Measurements from ENCODE around the gene LRRN2.
"Not testable (repeated sequence)": the region's sequence is repeated elsewhere in the genome, so short reads cannot be mapped to it uniquely, and the experiment has no call there.

Gene LRRN2

DNA sequence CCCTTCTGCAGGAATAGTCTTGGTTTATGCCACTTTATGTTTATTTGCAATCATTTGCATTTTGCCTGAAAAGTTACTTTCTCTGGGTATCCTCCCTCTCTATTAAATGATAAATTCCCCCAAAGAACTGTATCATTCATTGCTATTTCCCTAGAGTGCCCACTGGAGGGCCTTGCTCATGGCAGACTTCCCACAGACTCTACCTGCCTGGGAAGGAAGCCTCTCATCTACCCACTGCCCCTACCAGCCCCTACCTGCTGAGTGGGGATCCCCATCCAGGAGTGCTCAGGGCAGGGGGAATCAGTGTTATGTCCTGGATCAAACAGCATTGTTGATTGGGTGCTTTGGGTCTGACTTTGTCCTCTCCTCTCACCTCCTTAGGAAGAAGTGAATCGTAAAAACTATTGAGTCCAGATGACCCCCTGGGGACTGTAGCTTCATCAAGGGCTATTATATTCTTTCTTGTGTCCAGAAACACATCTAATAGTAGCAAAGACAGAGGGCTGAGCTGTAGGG lies 6.8 kb upstream of the LRRN2 start:
- DNase-seq (ENCODE audit: low read depth) = no peak

DNA sequence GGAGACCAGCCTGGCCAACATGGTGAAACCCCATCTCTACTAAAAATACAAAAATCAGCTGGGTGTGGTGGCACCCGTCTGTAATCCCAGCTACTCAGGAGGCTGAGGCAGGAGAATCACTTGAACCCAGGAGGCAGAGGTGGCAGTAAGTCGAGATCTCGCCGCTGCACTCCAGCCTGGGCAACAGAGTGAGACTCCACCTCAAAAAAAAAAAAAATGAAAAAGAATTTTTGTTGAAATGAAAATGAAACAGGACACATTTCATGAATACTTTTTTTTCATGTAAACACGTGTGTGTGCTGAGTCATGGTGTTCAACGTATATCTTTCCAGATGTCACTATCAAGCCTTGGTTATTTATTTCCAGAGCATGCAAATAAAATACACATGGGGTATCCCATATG lies 5.8 kb upstream of the LRRN2 start:
- DNase-seq (ENCODE audit: low read depth) = not testable (repeated sequence)

DNA sequence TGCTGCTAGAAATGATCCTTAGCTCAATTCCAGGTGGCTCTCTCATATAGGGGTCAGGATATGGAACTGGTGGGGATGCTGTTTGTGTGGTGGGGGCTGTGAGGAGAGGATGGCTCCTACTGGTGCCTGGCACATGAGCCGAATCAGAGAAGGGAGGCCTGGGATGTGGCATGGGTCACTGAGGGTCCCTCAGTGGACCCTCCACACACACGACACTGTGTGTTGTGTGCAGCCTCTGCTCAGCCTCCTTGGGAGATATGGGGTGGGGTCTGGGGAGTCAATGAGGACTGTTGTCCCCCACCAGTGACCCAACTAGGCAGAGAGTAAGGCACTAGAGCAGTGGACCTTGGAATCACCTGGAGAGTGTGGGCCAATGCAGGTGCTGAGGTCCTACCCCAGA lies 3.2 kb upstream of the LRRN2 start:
- DNase-seq (ENCODE audit: low read depth) = no peak

DNA sequence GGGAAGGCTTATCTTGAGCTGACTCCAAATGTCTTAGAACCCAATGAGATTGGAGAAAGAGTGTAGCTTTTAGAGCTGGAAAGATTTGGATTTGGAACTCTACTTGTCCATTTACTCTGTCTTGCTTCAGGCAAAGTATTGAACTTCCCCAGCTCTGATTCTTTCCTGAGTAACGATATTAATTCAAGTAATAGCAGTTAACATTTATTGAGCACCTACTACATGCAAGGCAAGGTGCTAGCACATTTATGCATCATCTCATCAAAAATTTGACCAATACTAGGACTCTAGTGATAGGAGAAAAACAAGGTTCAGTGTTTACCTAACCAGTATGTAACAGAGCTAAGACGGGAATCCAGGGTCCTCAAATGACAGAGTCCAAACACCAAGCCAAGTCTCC lies 2.5 kb upstream of the LRRN2 start:
- DNase-seq (ENCODE audit: low read depth) = no peak

DNA sequence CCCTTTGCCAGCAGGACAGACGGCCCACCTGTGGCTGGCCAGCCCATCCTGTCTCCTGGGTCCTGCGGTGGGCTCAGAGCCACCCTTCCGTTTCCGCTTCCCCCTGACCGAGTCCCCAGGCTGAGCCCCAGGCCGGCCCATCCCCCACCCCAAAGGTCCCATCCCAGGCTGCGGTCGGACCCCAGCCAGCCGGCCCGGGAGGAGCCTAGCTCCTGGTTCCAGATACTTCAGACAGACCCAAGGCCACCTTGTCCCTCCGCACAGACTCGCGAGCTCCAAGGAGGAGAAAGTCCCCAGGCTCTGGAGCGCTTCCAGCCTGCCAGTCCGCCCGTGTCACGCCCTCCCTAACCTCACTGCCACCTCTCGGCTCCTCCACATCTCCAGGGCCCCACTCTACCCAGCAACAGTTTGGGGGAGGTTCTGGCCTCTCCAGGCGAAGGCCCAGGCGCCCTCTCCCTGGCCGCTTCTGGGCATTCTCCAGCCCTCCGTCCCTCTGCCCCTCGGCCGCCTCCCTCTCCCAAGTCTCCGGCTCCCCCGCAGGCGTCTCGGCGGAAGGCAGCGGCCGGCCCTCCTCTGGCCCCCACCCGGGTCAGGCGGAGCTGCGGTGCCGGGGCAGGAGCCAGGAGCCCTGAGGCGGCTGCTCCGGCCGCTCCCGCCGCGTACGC lies 835 bp downstream of the LRRN2 start:
- DNase-seq (ENCODE audit: low read depth) = no peak

DNA sequence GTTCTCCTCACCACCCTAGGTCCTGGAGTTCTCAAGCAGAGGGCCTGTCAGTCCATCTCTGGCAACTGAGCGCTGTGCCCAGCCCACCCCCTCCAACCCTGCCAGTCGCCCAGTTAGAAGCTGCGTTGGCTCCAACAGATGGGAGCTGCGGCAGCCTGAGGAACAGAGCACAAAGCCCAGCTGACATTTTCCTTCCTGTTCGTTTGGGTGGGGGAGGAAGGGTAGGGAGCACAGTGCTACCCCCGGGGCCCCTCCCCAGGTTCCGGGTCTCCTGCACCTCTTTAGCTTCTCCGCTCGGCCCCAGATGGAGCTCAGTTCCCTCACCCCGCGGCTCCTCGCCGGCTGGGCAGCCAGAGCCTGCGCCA lies 1.4 kb downstream of the LRRN2 start:
- DNase-seq (ENCODE audit: low read depth) = no peak

DNA sequence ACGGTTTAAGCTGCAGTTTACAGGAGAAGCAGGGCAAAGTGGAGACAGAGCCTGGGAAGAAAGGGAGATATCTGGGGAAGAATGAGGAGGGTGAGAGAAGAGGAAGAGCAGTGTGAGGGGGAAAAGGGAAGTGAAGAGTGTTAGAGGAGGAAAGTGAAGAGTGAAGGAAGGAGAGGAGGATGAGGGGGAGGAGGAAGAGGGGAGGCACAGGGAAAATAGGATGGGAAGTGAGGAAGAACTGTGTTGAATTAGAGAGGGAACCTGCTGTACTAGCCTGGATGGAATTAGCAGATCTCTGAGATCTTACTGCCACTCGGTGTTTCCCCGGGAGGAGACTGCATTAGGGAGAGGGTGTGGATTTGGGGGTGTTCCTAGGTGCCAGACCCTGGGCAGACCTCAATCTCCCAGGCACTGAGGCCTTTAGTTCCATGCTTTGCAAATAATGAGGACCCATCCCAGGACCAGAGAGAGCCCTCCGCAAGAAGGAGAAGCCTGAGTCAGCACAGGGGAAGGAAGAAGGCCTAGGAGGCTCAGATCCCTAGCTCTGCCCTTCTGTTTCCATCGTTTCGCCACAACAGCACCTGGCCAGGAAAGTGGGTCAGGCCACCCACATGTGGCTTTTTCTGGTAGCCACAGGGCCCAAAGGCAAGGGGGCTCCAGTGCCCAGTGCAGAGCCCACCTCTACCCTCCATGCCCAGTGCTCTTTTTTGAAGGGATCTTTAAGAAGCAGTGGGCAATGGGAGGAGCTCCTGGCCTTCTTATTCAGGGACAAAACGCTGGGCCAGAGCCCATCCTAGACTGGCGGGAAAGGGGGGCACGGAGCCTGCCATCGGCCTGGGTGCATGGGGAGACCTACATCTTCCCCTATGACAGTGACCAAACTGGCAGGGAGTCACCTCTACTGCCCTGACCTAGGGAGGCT lies 2.0 kb downstream of the LRRN2 start:
- DNase-seq (ENCODE audit: low read depth) = no peak

DNA sequence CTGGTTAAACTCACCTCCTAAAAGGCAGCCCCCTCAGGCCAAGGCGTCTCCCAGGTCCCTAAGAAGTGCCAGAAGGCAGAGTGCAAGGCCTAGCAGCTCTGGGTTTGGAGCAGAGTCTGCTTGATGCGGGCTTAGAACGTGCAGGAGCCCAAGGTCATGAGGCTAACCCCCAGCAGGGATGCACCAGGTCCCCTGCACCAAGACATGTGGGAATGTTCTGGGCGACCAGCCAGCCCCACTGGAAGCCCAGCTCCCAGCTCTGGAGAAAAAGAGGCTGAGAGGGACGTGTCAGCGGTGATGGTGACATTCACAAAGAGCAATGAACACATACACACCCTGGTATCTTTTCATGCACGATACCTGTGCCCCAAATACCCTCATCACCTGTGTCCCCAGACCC lies 5.1 kb downstream of the LRRN2 start:
- no peak for DNase-seq (ENCODE audit: low read depth)

DNA sequence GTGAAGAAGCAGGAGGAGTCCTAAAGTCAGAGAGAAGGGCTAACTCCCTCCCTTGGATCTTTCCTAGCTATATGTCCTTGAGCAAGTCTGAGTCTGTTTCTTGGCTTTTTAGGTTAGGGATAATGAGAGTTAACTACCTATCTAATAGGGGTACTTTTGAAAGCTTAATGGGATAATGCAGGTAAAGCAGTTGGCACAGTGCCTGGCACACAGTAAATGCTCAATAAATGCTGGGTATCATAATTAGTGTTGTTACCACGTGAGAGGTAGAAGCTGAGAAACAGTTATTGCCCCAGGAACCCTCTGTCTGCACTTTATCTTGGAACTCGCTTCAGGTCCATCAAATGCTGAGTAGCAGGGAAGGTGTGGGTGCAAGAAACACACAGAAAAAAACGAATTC lies 5.5 kb downstream of the LRRN2 start:
- DNase-seq (ENCODE audit: low read depth) = no peak

DNA sequence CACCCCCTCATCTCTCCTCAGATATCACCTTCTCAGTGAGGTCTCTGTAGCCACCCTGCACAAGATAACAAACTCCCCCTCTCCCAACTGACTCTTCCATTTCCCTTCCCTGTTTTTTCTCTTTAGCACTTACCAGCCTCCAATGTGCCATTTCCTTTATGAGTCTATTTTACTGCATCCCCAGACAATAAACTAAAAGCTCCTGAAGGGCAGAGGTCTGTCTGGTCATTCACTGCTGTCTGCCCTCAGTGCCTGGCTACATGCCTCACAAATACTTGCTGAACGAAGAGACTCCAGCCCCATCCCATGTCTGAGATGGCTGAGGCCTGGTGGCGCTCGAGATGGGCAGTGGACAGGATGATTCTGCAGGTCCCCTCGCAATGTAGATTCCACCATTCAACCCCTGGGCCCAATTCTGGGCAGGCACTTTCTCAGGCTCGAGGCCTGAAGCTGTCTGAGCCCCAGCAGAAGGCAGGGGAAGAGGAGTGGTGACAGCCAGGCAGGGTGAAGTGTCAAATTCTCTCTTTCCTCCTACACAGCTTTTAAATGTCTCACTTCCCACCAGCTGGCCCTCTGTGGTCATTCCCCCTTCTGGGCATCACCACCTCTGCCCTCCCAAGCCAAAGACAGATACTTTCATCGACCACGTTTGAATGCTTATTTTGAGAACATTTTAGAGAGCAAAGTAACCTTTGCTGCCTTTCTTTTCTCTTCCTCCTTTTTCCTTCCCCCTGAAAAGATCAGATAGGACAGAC lies 6.6 kb downstream of the LRRN2 start:
- DNase-seq (ENCODE audit: low read depth) = no peak

DNA sequence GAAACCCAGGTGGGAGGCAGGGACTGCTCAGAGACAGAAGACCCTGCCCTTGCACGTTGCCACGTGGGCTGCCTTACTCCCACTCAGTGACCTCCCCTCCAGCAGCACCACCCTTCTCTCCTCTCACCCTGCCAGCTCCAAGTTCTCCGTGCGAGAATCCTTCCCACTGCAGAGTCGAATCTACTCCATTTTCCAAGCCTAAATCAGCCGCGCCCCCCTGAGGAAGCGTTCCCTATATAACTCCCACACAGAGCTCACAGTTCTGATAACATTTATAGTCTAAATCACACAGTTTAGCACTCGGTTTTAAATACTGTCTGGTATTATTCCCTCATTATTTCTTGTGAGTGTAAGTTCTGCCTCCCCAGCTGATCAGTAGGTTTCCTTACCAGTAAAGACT lies 7.7 kb downstream of the LRRN2 start:
- DNase-seq (ENCODE audit: low read depth) = no peak

DNA sequence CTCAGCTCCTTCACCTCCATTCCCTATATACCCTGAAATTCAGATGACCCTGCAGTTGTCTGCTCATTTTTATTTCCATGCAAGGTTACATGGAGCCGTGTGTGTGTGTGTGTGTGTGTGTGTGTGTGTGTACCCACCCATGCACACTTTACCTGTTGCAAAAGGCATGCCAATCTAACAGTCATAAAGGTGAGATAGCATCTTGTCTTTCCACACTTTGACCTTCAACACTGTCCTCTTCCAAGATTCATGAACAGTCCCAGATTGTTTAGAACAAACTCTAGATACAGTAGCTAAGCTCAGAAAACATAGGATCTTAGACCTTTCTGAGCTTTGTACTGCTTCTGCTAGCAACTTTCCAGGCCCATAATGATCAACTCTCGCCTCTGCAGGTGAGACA lies 9.5 kb downstream of the LRRN2 start:
- no peak for DNase-seq (ENCODE audit: low read depth)

DNA sequence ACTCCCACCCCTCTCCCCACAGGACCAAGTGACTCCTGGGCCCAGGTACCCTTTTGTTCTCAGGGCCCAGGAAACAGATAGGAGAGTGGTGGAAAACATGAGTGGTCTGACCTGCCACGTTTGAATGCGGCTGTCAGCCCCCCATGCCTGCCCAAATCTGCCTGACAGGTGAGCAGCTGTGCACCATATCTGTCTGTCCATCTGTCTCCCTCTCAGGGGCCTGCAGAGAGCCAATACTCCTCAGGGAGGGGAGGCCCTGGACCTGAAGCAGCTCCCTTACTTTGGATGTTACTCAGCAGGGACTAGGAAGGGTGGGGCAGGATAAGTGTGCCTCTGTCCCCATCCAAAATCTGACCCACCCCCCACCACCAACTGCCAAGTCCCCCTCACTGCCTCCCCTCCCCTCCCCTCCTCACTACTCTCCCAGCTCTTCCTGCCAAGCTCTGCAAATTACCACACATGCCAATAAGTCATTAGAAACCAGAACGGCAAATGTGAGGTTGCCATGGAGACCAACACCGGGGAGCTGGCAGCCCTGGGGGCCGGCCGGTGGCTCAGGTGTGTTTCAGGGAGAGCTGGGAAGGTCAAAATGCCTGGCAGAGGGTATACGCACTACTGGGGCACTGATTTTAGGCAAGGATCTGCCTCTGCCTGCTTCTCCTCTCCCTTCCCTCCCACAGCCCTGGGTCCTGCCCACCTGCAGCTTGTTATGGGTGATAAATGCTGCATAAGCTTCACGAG lies 11.5 kb downstream of the LRRN2 start:
- DNase-seq (ENCODE audit: low read depth) = no peak

DNA sequence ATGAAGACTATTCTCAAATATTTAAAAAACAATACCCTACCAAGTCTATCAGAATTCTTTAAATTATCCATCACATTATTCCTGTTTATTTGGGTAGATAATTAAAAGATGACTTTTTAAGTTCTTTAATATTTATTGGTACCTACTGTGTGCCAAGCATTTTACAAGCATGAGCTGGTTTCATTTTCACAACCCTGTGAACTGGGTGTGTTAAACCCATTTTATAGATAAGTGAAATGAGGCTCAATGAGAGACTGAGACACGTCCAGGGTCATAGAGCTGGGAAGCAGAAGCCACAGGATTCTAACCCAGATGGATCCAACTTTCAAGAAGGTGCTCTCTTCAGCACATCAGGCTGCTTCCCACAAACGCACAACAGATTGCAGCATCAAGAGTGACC lies 12.3 kb downstream of the LRRN2 start:
- DNase-seq (ENCODE audit: low read depth) = no peak

DNA sequence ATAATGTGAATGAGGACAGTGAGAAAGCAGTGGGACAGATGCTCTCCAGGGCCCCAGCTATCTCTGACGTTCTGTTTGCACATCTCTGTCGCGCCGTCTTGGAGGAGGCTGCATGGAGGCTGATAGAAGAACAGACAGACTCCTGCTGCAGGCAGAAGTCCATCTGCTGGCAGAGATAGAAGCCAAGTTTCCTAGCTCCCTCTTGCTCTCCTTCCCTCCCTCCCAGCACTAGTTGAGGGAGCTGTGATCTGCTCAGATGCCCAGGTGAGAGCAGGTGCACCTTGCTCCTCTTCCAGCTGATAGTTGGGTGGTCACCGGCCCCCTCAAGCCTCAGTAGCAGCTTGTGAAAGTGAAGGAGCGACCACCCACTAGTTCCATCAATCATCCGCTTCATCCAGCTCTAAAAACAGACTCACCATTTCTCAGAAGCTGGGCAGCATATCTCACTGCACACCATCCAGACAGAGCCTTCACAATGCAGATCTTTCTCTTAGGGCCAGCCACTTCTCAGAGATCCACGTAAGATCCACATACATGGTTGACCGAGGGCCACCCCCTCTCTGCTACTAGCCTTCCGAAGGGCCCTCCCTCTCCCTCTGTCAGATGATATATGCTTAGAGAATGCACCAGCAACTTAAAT lies 12.9 kb downstream of the LRRN2 start:
- DNase-seq (ENCODE audit: low read depth) = no peak

DNA sequence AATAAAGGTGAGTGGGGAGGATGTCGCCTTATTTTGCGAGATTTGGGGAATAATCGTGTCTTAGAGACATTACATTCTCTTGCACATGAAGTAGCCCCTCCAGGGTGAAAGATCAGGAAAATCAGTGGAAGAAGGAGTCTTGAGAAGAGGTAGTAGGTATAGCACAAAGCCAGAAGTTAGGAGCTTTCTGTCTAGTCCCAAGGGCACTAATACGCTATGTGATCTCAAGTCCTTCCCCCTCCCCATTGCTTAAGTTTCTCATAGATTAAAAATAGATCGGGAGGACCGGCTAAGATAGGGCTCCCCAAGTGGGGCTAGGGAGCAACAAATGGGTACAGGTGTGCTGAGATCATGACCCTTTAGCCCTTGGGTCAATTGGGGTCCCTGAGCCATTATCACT lies 13.5 kb downstream of the LRRN2 start:
- DNase-seq (ENCODE audit: low read depth) = no peak

DNA sequence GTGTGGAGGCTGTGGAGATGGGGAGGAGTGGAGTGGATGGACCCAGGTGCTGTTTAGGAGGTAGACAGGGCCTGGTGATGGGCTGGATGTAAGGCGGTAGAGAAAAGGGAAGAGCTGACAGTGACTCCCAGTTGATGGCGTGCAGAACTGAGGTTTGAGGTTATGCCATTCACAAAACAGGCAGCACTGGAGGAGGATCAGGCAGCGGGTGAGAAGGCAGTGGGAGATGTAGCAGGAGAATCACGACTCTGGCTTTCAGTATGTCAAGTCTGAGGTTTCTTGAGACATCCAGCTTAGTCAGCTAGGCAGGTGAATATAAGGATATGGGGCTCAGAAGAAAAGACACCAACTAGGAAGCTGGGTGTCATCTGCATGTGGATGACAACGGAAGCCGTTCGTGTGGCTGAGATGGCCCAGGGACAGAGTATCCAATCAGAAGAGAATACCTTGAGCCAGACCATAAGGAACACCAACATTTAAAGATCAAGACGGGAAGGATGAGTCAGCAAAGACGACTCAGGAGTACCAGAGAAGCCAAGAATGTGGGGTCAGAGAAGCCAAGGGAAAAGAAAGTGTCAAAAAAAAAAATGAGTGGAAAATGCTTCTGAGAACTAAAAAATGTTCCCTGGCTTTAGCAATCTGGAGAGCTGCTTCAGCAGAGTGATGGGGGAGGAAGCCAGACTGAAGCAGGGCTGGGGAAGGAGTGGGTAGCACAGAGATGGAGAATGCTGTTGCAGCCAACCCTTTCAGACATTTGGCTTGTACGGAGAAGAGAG lies 15.2 kb downstream of the LRRN2 start:
- no peak for DNase-seq (ENCODE audit: low read depth)

DNA sequence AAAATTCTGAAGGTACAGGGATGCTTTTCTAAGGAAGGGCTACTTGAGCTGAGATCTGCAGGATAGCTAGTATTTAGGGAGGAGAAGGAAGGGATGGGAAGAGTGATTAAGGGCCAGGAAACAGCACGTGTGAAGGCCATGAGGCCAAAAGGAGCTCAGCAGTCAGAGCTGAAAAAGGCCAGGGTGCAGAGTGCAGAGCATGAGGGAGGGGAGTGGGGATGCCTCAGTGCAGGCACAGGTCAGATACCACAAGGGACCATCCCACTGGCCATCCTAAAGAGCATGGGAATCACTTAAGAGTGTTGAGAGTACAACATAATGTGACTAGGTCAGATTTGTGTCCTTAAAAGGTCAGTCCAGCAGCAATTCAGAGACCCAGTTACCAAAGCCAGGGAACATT lies 16.0 kb downstream of the LRRN2 start:
- DNase-seq (ENCODE audit: low read depth) = no peak

DNA sequence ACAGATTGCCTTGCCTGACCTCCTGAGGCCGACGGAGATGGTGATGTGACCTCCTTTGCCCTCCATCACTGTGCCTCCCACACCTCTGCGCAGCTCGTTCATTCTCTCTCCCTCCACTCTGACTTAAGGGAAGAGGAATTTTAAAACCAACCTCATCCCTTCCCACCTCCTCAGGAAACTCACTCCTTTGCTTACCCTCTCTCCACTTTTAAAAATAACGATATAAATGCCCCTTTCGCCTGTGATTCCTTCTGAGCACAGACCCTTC lies 21.2 kb downstream of the LRRN2 start:
- DNase-seq (ENCODE audit: low read depth) = no peak

DNA sequence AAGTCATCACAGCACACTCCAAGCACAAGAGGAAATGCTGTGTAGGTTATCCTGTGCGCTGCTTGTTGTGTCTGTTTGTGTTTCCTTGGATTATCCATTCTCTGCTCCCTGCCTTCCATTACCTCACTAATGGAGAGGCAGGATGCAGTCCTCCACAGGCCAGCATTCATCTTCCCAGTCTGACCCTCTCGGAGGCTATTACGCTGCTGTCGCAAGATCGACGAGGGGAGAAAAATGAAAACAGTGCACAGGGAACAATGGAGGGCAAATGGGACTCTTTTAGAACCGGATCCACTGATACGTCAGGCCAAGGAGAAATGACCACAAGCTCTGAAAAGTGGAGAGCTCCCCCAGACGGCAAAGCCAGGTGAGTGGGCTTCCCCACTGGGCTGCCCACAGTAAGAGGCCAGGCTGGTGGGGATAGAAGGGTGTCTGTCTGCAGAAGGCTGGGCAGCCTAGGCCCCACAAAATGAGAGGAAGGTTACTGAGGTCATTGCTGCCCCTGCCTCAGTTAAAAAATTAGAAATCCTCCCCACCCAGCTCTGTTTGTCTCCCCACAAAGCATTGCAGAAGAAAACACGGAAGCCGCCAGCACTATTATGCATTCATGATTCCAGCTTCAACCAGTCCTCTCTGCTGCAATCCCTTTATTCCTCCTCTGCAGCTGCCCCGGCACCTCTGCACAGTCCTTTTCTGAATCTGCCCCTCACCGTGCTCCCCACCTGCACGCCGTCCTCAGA lies 21.7 kb downstream of the LRRN2 start:
- DNase-seq (ENCODE audit: low read depth) = no peak
